ENCODE results near the gene ERGIC3.

DNA sequence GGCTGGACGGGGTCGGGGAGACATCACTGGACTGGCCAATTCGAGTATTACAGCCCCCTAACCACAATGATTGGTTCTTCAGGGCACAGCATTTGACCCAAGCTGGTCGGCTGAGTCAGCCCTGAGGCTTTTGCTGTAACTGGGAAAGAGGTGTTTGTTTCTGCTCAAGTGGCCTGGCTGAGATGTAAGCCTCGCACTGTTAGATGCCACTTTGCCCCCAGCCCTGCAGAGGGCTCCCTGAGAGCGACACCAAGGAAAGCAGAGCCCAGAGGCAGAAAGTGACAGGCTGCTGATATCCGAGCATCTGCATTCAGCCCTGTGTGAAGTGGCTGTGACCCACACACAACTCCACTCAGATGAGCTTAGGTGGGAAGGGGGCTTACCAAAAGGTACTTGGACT, 19.4 kb downstream of the ERGIC3 start:
- TF ChIP-seq CTCF (IDR thresholded peaks at IDR 0.05) (peak; percentile 31), JUND (IDR thresholded peaks at IDR 0.05) (no peak), ELF1 (IDR thresholded peaks at IDR 0.05) (no peak), EP300 (IDR thresholded peaks at IDR 0.05; ENCODE audit: borderline replicate concordance in 1 of 2, low read depth in 1 of 2, low read length in 1 of 2) (no peak), POLR2AphosphoS5 (IDR thresholded peaks at IDR 0.05; ENCODE audit: low read depth, low read length) (no peak), SIN3A (IDR thresholded peaks at IDR 0.05; ENCODE audit: borderline replicate concordance, low read depth, low read length) (no peak), NFIC (IDR thresholded peaks at IDR 0.05; ENCODE audit: borderline replicate concordance) (no peak), ZBTB33 (IDR thresholded peaks at IDR 0.05; ENCODE audit: borderline replicate concordance, low read depth) (no peak), FOXJ3 (CRISPR knock-in tag; IDR thresholded peaks at IDR 0.05) (no peak), SMC3 (IDR thresholded peaks at IDR 0.05; ENCODE audit: low read depth, low read length) (peak; percentile 39), MAX (IDR thresholded peaks at IDR 0.05; ENCODE audit: low read depth) (no peak)
